ENCODE data around the gene XCL2. TPM values are rescaled to one million over a fixed set of nuclear protein-coding genes. Genes with fewer than 3 reads are reported as not detected.

Gene XCL2
- total and polyA plus RNA-seq, 2 of the 8 experiments (the other 6 are each of a cell fraction or from before 2014, with no cell fraction given): not detected

GRCh38 chr1:168570652-168571051 is 26.9 kb upstream of the XCL2 start:
- Histone ChIP-seq H3K18ac (ENCODE audit: extremely low read depth, low read length) (no peak overlapping the region), H3K4me2 (ENCODE audit: insufficient read depth in 1 of 2, low read depth in 2 of 2, low read length in 2 of 2) (no peak overlapping the region), H2BK120ac (replicated peaks; ENCODE audit: low read depth, low read length) (no peak overlapping the region), H4K20me1 (replicated peaks in 1 of 2; ENCODE audit: control insufficient read depth in 1 of 2, insufficient read depth in 2 of 2, low read length in 2 of 2) (no peaks in the 10 kb centered on the region), H2BK12ac (ENCODE audit: low read depth, low read length) (no peak overlapping the region), H2AK5ac (ENCODE audit: low read depth, low read length) (no peak overlapping the region), H3K9me3 (ENCODE audit: insufficient read depth in 2 of 2, low read depth in 1 of 2, low read length in 1 of 2) (no peaks in the 10 kb centered on the region), H3K36me3 (ENCODE audit: control insufficient read depth in 2 of 4, insufficient read depth in 4 of 4, low read length in 3 of 4) (no peaks in the 10 kb centered on the region), H4K8ac (ENCODE audit: extremely low read depth, insufficient read depth, low read length) (no peak overlapping the region), H4K5ac (ENCODE audit: insufficient read length, low read depth, low read length) (no peak overlapping the region), H3K4ac (replicated peaks; ENCODE audit: insufficient read length, low read depth, low read length) (no peak overlapping the region), H3K56ac (replicated peaks; ENCODE audit: insufficient read length, low read depth, low read length) (no peak overlapping the region), H3K79me1 (ENCODE audit: low read depth, low read length) (no peaks in the 10 kb centered on the region), H3K23me2 (ENCODE audit: low read depth, low read length) (no peaks in the 10 kb centered on the region), H2BK20ac (ENCODE audit: low read length) (no peak overlapping the region), H3K23ac (ENCODE audit: insufficient read length) (no peak overlapping the region), H3K27ac (ENCODE audit: low read depth, low read length) (no peak overlapping the region), H3K4me3 (ENCODE audit: extremely low read depth in 1 of 4, insufficient read depth in 2 of 4, low read depth in 3 of 4, low read length in 4 of 4) (no peak overlapping the region), H2AFZ (ENCODE audit: low read length) (no peak overlapping the region), H2BK15ac (ENCODE audit: low read length) (no peak overlapping the region), H3K4me1 (replicated peaks in 1 of 4; ENCODE audit: control insufficient read depth in 3 of 4, insufficient read depth in 4 of 4, low read length in 3 of 4) (peaks cover 0 to 2% (median 0%) of the 10 kb centered on the region in 4 experiments; a peak in 1 of 7 replicates), H4K91ac (replicated peaks; ENCODE audit: insufficient read length, low read length) (no peak overlapping the region), H3K27me3 (replicated peaks in 1 of 4; ENCODE audit: control insufficient read depth in 3 of 4, extremely low read depth in 1 of 4, insufficient read depth in 3 of 4, low read length in 3 of 4) (no peaks in the 10 kb centered on the region), H2BK5ac (ENCODE audit: low read depth, low read length) (no peak overlapping the region), H3K9ac (replicated peaks in 1 of 4; ENCODE audit: extremely low read depth in 1 of 4, low read depth in 3 of 4, low read length in 3 of 4) (no peak overlapping the region), H3K79me2 (ENCODE audit: control insufficient read depth in 1 of 2, insufficient read depth in 2 of 2, low read length in 2 of 2) (no peaks in the 10 kb centered on the region), H3K14ac (ENCODE audit: insufficient read length) (no peak overlapping the region)
- WGBS, 2 experiments (ENCODE audit: extremely low coverage in 1 of 2, insufficient coverage in 1 of 2, insufficient read length in 1 of 2, insufficient replicate concordance in 2 of 2, low coverage in 1 of 2, low lambda C conversion rate in 2 of 2, missing lambda C conversion rate in 1 of 2): 59% methylated on average over 3 of the region's 3 CpGs; no CpG with 5 or more reads in 1 of the 2 experiments
- DNase-seq (ENCODE audit: low read depth in 1 of 2, low spot score in 2 of 2): no peak
- POLR2A ChIA-PET (ENCODE audit: partially characterized antibody): no interaction called here
- CTCF ChIA-PET (ENCODE audit: partially characterized antibody): interaction anchor here (0.6 to 2.6 kb wide), 3 partner anchors 53 to 130 kb away, joined by 3 to 13 read pairs (median 4); no protein-coding TSS in a partner anchor
- no peak for TF ChIP-seq SP4 (IDR thresholded peaks at IDR 0.05; ENCODE audit: low read length)
- TF ChIP-seq POU5F1 (IDR thresholded peaks at IDR 0.05; ENCODE audit: low read depth, low read length): peak; percentile 54; the same call in 1 of the 2 replicates
- FAIRE-seq: no peak
